RPMI7951 (cell line): ENCODE results near the gene DDAH1. TPM values are rescaled to one million over a fixed set of nuclear protein-coding genes. Genes with fewer than 3 reads are reported as not detected.

ENCODE experiments used
- DNase-seq: peaks from one replicate; pipeline ENCODE4 v3.0.0-alpha.2; 2012; ENCODE audit warnings: low read depth
- total RNA-seq: library from RNA; depleted of rRNA; stranded (reverse); fragments of >200 nt; shearing (Covaris generic); gene quantifications from 2 replicates; pipeline ENCODE4 v1.2.3, GENCODE V29; 2014

The DDAH1 gene
- total RNA-seq, 1 experiment from 2014 or later = 25.5 TPM

- no peak for DNase-seq
These were observed 71.5 kb downstream of the DDAH1 start for GRCh38 chr1:85393490-85393889.

DNA sequence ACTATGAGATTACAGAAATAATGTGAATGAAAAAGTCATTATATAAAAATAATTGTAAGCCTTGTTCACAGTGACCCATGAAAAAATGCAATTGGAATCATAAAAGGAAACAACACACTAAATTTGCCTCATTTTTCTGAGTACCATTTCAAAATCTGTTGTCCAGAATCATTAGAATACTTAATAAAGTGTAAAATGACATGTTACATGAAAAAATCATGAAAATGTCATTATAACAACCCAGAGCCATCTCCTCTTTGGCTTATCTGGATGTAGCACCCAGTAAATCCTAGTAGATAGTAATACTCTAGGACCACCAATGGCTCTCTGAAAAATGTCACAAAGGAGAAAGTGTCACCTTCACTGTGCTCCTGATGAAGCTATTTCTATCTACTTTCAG, 76.5 kb downstream of the DDAH1 start:
- no peak for DNase-seq

GRCh38 chr1:85387781-85388180, 77.2 kb downstream of the DDAH1 start:
- DNase-seq = peak; percentile 15

GRCh38 chr1:85386068-85386722, 78.8 kb downstream of the DDAH1 start:
- no peak for DNase-seq

GRCh38 chr1:85379203-85380136, 85.5 kb downstream of the DDAH1 start:
- DNase-seq = no peak

DNA sequence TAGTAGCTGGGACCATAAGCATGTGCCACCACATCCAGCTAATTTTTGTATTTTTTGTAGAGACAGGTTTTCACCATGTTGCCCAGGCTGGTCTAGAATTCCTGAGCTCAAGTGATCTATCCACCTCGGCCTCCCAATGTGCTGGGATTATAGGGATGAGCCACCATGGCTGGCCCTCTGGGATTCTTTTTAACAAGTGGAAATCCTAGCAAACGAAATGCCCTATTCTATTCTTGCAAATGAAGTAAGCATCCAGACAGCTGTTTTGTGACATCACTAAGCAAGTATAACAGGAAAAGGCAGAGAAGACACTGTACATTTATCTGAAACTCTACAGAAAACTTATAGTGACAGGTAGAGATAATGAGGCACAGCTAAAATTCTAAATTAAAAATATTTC, 86.4 kb downstream of the DDAH1 start:
- DNase-seq = no peak

DNA sequence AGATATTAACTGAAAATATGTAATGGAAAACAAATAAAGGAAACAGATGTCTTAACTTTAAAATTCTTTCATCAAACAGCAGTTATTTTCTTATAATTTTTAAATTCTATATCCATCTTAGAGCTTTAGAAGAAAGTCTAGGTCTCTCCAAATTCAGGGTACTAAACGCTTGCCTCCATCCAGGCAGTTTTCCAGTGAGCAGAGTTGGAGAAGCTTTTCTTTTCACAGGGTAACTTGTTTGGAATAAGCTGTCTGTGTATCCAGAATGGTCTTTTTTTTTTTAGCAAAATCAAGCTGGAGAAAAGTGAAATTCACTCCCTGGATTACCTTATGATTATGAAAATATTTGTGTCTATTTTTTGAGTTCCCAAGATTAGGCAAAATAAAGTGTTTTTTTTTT, 88.6 kb downstream of the DDAH1 start:
- DNase-seq = no peak

- DNase-seq = no peak
These were observed 89.5 kb downstream of the DDAH1 start for GRCh38 chr1:85375493-85375892.

- DNase-seq = peak; percentile 73
These were observed 90.8 kb downstream of the DDAH1 start for GRCh38 chr1:85374160-85374559.

DNA sequence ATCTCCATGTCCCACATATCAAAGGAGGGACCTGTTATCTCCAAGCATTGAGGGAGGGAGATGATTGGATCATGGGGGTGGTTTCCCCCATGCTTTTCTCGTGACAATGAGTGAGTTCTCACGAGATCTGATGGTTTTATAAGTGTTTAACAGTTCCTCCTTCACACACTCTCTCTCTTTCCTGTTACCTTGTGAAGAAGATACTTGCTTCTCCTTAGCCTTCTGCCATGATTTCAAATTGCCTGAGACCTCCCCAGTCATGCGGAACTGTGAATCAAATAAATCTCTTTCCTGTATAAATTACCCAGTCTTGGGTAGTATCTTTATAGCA, 91.6 kb downstream of the DDAH1 start:
- DNase-seq = no peak

- no peak for DNase-seq
These were observed 92.1 kb downstream of the DDAH1 start for GRCh38 chr1:85372683-85373377.

DNA sequence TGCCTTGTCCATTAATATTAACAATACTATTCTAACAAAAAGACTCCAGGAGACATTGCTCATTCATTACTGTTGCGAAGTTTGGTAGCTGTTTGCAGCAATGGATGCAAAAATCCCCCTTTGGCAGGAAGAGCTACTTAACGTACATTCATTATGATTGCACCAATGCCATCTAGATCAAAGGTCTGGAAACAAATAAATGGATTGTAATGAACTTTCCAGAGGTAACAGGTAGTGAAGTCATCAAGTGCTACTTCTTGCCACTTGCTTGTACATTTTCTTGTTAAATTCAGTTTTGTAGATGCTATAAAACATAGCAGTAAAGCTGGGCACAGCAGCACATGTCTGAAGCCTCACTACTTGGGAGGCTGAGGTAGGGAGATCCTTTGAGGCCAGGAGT, 93.9 kb downstream of the DDAH1 start:
- no peak for DNase-seq

DNA sequence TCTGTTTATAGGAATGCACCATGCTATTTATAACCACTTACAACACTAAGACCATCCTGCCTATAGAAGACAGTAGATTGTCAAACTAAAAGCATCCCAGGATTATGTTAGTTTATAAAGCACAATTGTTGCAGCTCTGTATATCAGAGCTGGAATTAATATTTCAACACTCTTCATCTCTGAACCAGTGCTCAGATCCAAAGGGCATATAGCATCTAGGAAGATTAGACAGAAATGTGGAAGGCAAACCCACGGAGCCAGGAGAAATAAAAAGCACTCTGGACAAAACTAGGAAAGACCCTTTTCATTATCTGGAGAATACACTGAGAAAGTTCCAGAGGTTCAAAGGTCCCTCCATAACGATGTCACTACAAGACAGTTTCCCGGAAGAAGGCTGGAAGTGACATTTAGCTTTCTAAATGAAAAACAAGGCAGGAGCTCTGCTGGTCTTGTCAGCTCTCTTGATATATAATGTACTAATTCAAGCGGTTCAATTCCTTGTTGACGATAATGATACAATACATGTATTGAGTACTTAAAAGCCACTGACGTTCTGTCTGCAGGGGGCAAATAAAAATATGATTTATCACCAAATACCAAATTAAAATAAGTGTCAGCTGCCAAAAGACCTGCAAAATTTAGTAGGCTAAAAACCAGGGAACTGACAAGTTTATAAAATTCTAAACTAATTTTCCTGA, 96.7 kb downstream of the DDAH1 start:
- no peak for DNase-seq

DNA sequence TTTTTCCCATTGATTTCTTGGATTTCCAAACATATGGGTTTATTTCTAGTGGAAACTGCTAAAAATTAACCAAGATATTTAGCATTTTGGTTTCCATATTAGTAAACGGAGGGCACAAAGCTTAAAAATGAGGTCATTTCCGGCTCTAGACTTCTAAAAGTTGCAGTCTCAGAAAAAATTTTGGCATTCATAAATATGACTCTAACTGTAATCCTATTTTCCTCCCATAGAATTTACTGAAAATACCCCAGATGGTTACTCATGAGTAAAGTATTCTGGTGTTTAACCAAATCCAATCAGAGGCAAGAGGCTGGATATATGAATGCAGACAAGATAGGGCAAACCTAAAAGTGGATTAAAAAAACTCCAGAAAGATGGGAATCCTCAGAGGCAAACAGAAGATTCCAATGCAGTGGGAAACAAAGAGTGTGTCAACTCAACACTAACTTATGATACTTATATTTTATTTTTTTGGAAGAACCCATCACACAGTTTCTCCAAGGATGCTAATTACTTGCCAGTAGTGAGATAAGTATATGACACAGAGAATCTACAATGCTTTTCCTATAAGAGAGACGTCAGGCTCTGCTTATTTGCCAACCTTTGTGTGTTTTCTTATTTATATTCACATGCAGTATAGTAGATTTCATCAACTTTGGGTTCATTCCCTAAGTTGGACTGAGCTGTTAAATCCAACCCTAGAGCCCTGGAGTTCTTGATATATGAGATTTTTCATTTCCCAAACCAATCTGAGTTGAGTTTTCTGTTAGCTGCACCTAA, 98.4 kb downstream of the DDAH1 start:
- DNase-seq = peak; percentile 83

- no peak for DNase-seq
These were observed 99.1 kb downstream of the DDAH1 start for GRCh38 chr1:85365851-85366250.

- no peak for DNase-seq
These were observed 101.4 kb downstream of the DDAH1 start for GRCh38 chr1:85363521-85363920.

- DNase-seq = no peak
These were observed 101.9 kb downstream of the DDAH1 start for GRCh38 chr1:85363092-85363491.

DNA sequence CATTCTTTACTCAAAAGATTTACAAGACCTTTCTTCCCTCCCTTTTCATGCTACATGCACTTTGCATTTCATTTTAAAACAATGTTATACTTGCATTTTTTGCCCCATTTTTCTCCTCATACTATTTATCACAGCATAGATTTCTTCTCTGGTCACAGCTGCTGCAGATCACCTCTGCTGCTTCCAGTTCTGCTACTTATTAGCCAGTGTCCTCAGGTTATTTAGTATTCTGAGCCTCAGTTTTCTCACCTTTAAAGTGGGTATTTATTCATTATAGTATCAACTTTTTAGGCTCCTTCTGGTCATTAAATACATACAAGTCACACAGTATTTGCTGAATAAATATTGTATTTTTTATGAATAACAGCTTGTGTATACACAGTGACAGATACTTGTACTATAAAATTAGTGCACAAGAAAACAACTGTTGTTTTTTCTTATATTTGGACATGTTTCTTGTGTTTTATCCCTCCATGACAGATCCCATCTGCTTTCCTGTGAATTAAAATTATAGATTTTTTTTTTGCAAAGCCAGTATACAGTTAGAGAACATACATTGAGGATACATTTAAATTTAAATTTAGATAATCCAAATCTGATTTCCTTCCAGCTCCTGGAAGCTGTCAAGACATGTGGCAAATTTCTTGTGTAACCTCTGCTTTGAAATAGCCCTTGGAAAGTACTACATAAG, 103.2 kb downstream of the DDAH1 start:
- DNase-seq = no peak

DNA sequence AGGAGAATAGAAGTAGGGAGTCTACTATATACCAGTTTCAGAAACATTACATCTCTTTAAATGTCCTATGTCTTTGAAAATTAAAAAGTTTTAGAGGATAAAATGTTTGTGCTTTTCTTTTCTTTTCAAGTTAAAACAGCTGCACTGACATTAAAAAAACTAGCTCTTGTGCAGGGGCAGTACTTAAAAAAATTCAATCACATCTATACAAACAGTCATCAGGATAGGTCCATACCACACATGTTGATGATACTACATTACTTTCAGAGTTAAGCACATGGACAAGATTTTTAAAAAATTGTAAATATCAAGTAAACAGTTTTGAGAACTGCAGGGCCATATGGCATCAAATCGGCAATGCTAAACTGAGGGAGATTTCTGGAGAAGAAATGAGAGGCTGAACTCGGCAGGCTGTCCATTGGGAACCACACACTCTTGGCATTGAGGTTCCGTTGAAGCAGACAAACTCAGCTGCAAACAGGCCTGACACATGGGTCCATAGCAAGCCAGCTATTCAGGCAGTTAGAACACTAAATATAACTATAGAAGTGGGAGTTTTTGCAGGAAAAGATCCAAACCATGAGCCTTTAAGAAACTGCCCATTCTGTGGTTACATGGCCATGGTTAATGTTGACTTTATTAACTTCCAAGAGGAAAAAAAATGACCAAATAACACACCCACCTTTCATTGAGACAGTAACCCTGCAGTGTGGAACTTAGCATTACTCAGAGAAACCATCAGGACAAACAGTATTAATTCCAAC, 104.0 kb downstream of the DDAH1 start:
- peak; percentile 91 for DNase-seq
